GM12878 (cell line): ENCODE measurements around the gene EEF1AKMT3. TPM values are rescaled to one million over a fixed set of nuclear protein-coding genes. Genes with fewer than 3 reads are reported as not detected.

Experiments
- ATAC-seq: fragments of 200-7000 bp; cut with Tn5 transposase; 3 replicates; pipeline ENCODE4 v1.9.1; 2020; ENCODE audit warnings: mild to moderate bottlenecking, moderate library complexity
- BruUV-seq: library from RNA; stranded (reverse); fragments of 400-500 nt; replicated peaks from 2 replicates; lab custom pipeline; 2021; lab: Mats Ljungman, UMichigan
- CTCF ChIA-PET: fragments of 300-600 bp; sonication (Branson Sonifier 250); formaldehyde crosslinking; extraction: SDS; loops from one replicate; lab custom pipeline; 2021; ENCODE audit warnings: inconsistent platforms; lab: Yijun Ruan, JAX
- POLR2A ChIA-PET: fragments of 350-600 bp; formaldehyde crosslinking; extraction: SDS; loops from one replicate; lab custom pipeline; 2021; ENCODE audit warnings: inconsistent platforms; lab: Charles Lee
- RAD21 ChIA-PET: fragments of 300-600 bp; sonication (Branson Sonifier 250); formaldehyde crosslinking; loops from one replicate; lab custom pipeline; 2023; ENCODE audit warnings: antibody characterized with exemption; ENCODE audit not compliant: unreplicated experiment; lab: Charles Lee
- SMC1A ChIA-PET: fragments of 300-600 bp; sonication (Branson Sonifier 250); formaldehyde crosslinking; loops from one replicate; lab custom pipeline; 2023; ENCODE audit not compliant: unreplicated experiment, uncharacterized antibody; lab: Charles Lee
- DNase-seq: peaks from one replicate; pipeline ENCODE4 v3.0.0-alpha.2; 2011; ENCODE audit warnings: low read depth, low spot score
- FAIRE-seq: peaks from 3 replicates; lab custom pipeline; 2011; peaks lifted over from hg19 to GRCh38; lab: Jason Lieb, UNC
- H2AFZ ChIP-seq: 2 replicates; pipeline ENCODE4 v1.6.0; 2011; ENCODE audit warnings: low read depth, low read length, control low read depth; ENCODE audit not compliant: control insufficient read depth
- H3K27ac ChIP-seq: 2 replicates; pipeline ENCODE4 v1.5.1; 2011; ENCODE audit warnings: control low read depth; ENCODE audit not compliant: control insufficient read depth, insufficient read depth
- H3K27me3 ChIP-seq, 2 experiments: replicated peaks in 1 of 2; 2 replicates each; pipeline versions ENCODE4 v1.6.0 to v1.6.1; 2011; ENCODE audit warnings: low read length in 1 of 2; ENCODE audit not compliant: control insufficient read depth in 2 of 2, insufficient read depth in 2 of 2
- H3K36me3 ChIP-seq, 2 experiments: 2 replicates each; pipeline ENCODE4 v1.5.1; 2011; ENCODE audit warnings: low read length in 1 of 2; ENCODE audit not compliant: control insufficient read depth in 2 of 2, insufficient read depth in 2 of 2
- H3K4me1 ChIP-seq: 2 replicates; pipeline ENCODE4 v1.6.1; 2011; ENCODE audit warnings: mild to moderate bottlenecking, low read length, moderate library complexity, mixed read lengths; ENCODE audit not compliant: control insufficient read depth, insufficient read depth
- H3K4me2 ChIP-seq: 2 replicates; pipeline ENCODE4 v1.6.0; 2011; ENCODE audit warnings: control low read depth; ENCODE audit not compliant: control insufficient read depth, insufficient read depth
- H3K4me3 ChIP-seq: fragments of 200-600 bp; sonication (generic); 2 replicates; pipeline ENCODE4 v1.5.1; 2016
- H3K79me2 ChIP-seq: 2 replicates; pipeline ENCODE4 v1.6.0; 2011; ENCODE audit warnings: low read length; ENCODE audit not compliant: control insufficient read depth, insufficient read depth
- H3K9ac ChIP-seq: 2 replicates; pipeline ENCODE4 v1.8.0; 2011; ENCODE audit warnings: low read length, control low read depth, mixed read lengths; ENCODE audit not compliant: control insufficient read depth, insufficient read depth
- H3K9me3 ChIP-seq: replicated peaks from 3 replicates; pipeline ENCODE4 v1.5.1; 2011; ENCODE audit warnings: mild to moderate bottlenecking, low read length; ENCODE audit not compliant: control insufficient read depth, insufficient read depth
- H4K20me1 ChIP-seq: 2 replicates; pipeline ENCODE4 v1.6.0; 2011; ENCODE audit not compliant: control insufficient read depth, insufficient read depth
- CHD1 ChIP-seq: IDR thresholded peaks from 2 replicates; pipeline ENCODE4 v1.6.1; 2012; ENCODE audit warnings: low read depth, low read length, improper control_type of control experiment
- GATAD2B ChIP-seq: fragments of 450-650 bp; conservative IDR thresholded peaks from 2 replicates; pipeline ENCODE4 v1.6.1; 2017; ENCODE audit warnings: low read depth, mild to moderate bottlenecking, moderate library complexity
- IKZF1 ChIP-seq: fragments of 450-650 bp; conservative IDR thresholded peaks from 2 replicates; pipeline ENCODE4 v1.6.1; 2017; ENCODE audit warnings: antibody characterized with exemption, mild to moderate bottlenecking
- JUND ChIP-seq: IDR thresholded peaks from 2 replicates; pipeline ENCODE4 v1.6.1; 2012; ENCODE audit warnings: low read depth, mild to moderate bottlenecking, low read length, improper control_type of control experiment, moderate library complexity
- KDM1A ChIP-seq: fragments of 200-600 bp; sonication (generic); IDR thresholded peaks from 2 replicates; pipeline ENCODE4 v1.6.1; 2016; ENCODE audit warnings: borderline replicate concordance
- MAX ChIP-seq: IDR thresholded peaks from 2 replicates; pipeline ENCODE4 v1.6.1; 2012; ENCODE audit warnings: low read depth, low read length, improper control_type of control experiment
- POU2F2 ChIP-seq: IDR thresholded peaks from 3 replicates; pipeline ENCODE4 v1.6.1; 2011; ENCODE audit warnings: low read depth, mild to moderate bottlenecking, low read length, borderline replicate concordance
- RAD21 ChIP-seq: IDR thresholded peaks from 2 replicates; pipeline ENCODE4 v1.6.1; 2011; ENCODE audit warnings: mild to moderate bottlenecking, low read depth, low read length, moderate library complexity; ENCODE audit not compliant: insufficient read depth
- RUNX3 ChIP-seq: IDR thresholded peaks from 2 replicates; pipeline ENCODE4 v1.6.1; 2012; ENCODE audit warnings: low read length, inconsistent platforms
- SMC3 ChIP-seq: IDR thresholded peaks from 2 replicates; pipeline ENCODE4 v1.6.1; 2011; ENCODE audit warnings: low read length, improper control_type of control experiment, borderline replicate concordance
- ZBED1 ChIP-seq: IDR thresholded peaks from 2 replicates; pipeline ENCODE4 v1.6.1; 2016; ENCODE audit warnings: borderline replicate concordance
- ZNF274 ChIP-seq: IDR thresholded peaks from one replicate; pipeline ENCODE4 v1.8.0; 2011; ENCODE audit not compliant: insufficient read length, insufficient read depth
- WGBS: methylation state at CpG from one replicate; pipeline ENCODE4 v1.1.6; 2016; ENCODE audit warnings: low lambda C conversion rate; ENCODE audit not compliant: insufficient replicate concordance, insufficient coverage; ENCODE audit errors: missing lambda C conversion rate; 5-methylcytosine and 5-hydroxymethylcytosine counted together
- in situ Hi-C: fragments of 300-500 bp; cut with MboI; formaldehyde crosslinking; loops from 9 replicates; pipeline ENCODE4 v1.14.3; 2018; ENCODE audit warnings: mixed read lengths
- intact Hi-C: fragments of 100-400 bp; cut with micrococcal nuclease; formaldehyde crosslinking; loops from one replicate; pipeline ENCODE4 v1.14.2; 2022; ENCODE audit not compliant: unreplicated experiment
- polyA plus RNA-seq, 11 experiments: library from polyadenylated mRNA; depleted of rRNA in 4 of 11; unstranded in 6 of 11; stranded (reverse) in 5 of 11; fragments of >200 nt; fragmentation: Nextera tagmentation in 4 of 11; fragmentation: Illumina TruSeq in 1 of 11; extraction: Ambion mirVana in 4 of 11; extraction: Trizol in 1 of 11; gene quantifications; 1 replicate in 1 of 11; 2 replicates in 10 of 11; pipeline versions ENCODE4 v1.2.1 to v1.2.3, GENCODE V29; 2011 to 2016; ENCODE audit warnings: inconsistent platforms in 2 of 11, missing spikeins in 2 of 11, low read depth in 1 of 11
- total RNA-seq, 4 experiments: library from RNA; depleted of rRNA in 3 of 4; stranded (reverse); fragments of >200 nt in 3 of 4; fragmentation: Illumina TruSeq in 1 of 4; extraction: Trizol in 1 of 4; gene quantifications; 2 replicates each; pipeline versions ENCODE4 v1.2.1 to v1.2.3, GENCODE V29; 2013 to 2021
- TF ChIP-seq, protein P1 (sequence below): IDR thresholded peaks from 2 replicates; pipeline ENCODE4 v1.6.1; 2011; ENCODE audit warnings: low read depth, low read length, improper control_type of control experiment, borderline replicate concordance
- TF ChIP-seq, protein P2 (sequence below): fragments of 450-650 bp; IDR thresholded peaks from 2 replicates; pipeline ENCODE4 v1.6.1; 2017; ENCODE audit warnings: mild to moderate bottlenecking, moderate library complexity
- TF ChIP-seq, protein P3 (sequence below), 3 experiments: IDR thresholded peaks in 2 of 3; conservative IDR thresholded peaks in 1 of 3; 2 replicates each; pipeline ENCODE4 v1.5.1; 2011; ENCODE audit warnings: low read depth in 3 of 3, low read length in 3 of 3, mild to moderate bottlenecking in 3 of 3, control low read depth in 2 of 3, moderate library complexity in 2 of 3, inconsistent platforms in 1 of 3, mixed read lengths in 1 of 3; ENCODE audit not compliant: control insufficient read depth in 2 of 3, insufficient read depth in 1 of 3; ENCODE audit errors: extremely low read depth in 1 of 3

The EEF1AKMT3 gene
- total and polyA plus RNA-seq, 10 of the 15 experiments (the other 5 are each of a cell fraction or from before 2014, with no cell fraction given): 1.2 to 8.2 (median 3.5) TPM

DNA sequence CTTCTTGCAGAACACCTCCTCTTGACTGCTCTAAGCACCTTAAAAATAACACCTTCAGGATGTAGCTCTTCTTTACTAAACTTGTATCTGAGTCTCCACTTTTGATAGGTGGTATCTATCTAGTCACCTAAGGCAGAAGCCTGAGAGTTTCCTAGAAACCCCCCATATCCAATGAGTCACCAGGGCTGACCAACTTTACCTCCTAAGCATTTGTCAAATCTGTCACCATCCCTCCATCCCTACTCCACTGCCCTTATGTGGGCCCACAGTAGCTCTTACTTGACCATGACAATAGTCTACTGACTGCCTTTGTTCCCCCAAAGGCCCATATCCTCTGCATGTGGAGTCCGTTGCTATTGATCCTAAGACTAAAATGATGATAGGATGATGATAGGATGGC is 30.2 kb downstream of the EEF1AKMT3 start (continued):
- TF ChIP-seq KDM1A: no peak
- no peak for TF ChIP-seq RUNX3

- POLR2A ChIA-PET: no interaction called here
- FAIRE-seq (peak; percentile 47), ATAC-seq (peak; percentile 74), DNase-seq (no peak)
- no peaks in the 10 kb centered on the region for H3K79me2 ChIP-seq
- peaks cover 0 to 5% of the 10 kb centered on the region in 2 experiments; a peak in 3 of 4 replicates for H3K36me3 ChIP-seq
- no peak overlapping the region for H3K4me2 ChIP-seq
- no TSS peak for BruUV-seq
- no peak overlapping the region for H3K4me3 ChIP-seq
- SMC1A ChIA-PET: interaction anchor here (1.0 to 3.1 kb wide), 9 partner anchors 8 to 100 kb away, joined by 3 to 22 read pairs (median 6); no protein-coding TSS in a partner anchor
- no peaks in the 10 kb centered on the region for H4K20me1 ChIP-seq
- H2AFZ ChIP-seq: no peak overlapping the region
- CTCF ChIA-PET: interaction anchor here (0.6 to 9.5 kb wide), 27 partner anchors 9 to 368 kb away, joined by 3 to 87 read pairs (median 4); partner anchors contain the start of genes AVIL and TSFM
- in situ Hi-C loops (no loop called here), intact Hi-C loops (loop anchor here (1.0 kb wide), 1 partner anchor 102 kb away; no protein-coding TSS in a partner anchor)
- 68% methylated on average over 9 of the region's 9 CpGs for WGBS
- no peak overlapping the region for H3K9ac ChIP-seq
- no peaks in the 10 kb centered on the region for H3K27me3 ChIP-seq
- no peaks in the 10 kb centered on the region for H3K9me3 ChIP-seq
- H3K4me1 ChIP-seq: no peaks in the 10 kb centered on the region
- H3K27ac ChIP-seq: no peak overlapping the region
- RAD21 ChIA-PET: interaction anchor here (1.2 to 2.5 kb wide), 5 partner anchors 93 to 111 kb away, joined by 3 to 14 read pairs (median 8); no protein-coding TSS in a partner anchor
- TF ChIP-seq IKZF1 (no peak), JUND (no peak), CHD1 (no peak), ZNF274 (no peak), POU2F2 (no peak), SMC3 (peak; percentile 63), ZBED1 (no peak), MAX (no peak), GATAD2B (no peak), RAD21 (peak; percentile 61)
- TF ChIP-seq, protein P1, sequence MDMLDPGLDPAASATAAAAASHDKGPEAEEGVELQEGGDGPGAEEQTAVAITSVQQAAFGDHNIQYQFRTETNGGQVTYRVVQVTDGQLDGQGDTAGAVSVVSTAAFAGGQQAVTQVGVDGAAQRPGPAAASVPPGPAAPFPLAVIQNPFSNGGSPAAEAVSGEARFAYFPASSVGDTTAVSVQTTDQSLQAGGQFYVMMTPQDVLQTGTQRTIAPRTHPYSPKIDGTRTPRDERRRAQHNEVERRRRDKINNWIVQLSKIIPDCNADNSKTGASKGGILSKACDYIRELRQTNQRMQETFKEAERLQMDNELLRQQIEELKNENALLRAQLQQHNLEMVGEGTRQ: no peak
- TF ChIP-seq, protein P2, sequence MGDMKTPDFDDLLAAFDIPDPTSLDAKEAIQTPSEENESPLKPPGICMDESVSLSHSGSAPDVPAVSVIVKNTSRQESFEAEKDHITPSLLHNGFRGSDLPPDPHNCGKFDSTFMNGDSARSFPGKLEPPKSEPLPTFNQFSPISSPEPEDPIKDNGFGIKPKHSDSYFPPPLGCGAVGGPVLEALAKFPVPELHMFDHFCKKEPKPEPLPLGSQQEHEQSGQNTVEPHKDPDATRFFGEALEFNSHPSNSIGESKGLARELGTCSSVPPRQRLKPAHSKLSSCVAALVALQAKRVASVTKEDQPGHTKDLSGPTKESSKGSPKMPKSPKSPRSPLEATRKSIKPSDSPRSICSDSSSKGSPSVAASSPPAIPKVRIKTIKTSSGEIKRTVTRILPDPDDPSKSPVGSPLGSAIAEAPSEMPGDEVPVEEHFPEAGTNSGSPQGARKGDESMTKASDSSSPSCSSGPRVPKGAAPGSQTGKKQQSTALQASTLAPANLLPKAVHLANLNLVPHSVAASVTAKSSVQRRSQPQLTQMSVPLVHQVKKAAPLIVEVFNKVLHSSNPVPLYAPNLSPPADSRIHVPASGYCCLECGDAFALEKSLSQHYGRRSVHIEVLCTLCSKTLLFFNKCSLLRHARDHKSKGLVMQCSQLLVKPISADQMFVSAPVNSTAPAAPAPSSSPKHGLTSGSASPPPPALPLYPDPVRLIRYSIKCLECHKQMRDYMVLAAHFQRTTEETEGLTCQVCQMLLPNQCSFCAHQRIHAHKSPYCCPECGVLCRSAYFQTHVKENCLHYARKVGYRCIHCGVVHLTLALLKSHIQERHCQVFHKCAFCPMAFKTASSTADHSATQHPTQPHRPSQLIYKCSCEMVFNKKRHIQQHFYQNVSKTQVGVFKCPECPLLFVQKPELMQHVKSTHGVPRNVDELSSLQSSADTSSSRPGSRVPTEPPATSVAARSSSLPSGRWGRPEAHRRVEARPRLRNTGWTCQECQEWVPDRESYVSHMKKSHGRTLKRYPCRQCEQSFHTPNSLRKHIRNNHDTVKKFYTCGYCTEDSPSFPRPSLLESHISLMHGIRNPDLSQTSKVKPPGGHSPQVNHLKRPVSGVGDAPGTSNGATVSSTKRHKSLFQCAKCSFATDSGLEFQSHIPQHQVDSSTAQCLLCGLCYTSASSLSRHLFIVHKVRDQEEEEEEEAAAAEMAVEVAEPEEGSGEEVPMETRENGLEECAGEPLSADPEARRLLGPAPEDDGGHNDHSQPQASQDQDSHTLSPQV: no peak
- TF ChIP-seq, protein P3, sequence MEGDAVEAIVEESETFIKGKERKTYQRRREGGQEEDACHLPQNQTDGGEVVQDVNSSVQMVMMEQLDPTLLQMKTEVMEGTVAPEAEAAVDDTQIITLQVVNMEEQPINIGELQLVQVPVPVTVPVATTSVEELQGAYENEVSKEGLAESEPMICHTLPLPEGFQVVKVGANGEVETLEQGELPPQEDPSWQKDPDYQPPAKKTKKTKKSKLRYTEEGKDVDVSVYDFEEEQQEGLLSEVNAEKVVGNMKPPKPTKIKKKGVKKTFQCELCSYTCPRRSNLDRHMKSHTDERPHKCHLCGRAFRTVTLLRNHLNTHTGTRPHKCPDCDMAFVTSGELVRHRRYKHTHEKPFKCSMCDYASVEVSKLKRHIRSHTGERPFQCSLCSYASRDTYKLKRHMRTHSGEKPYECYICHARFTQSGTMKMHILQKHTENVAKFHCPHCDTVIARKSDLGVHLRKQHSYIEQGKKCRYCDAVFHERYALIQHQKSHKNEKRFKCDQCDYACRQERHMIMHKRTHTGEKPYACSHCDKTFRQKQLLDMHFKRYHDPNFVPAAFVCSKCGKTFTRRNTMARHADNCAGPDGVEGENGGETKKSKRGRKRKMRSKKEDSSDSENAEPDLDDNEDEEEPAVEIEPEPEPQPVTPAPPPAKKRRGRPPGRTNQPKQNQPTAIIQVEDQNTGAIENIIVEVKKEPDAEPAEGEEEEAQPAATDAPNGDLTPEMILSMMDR (IDR thresholded peaks at IDR 0.05 in 2 of 3, conservative IDR thresholded peaks at IDR 0.05 in 1 of 3; ENCODE audit: control insufficient read depth in 2 of 3, extremely low read depth in 1 of 3, insufficient read depth in 1 of 3, low read depth in 3 of 3, low read length in 3 of 3): peak; percentile 65 to 82 (median 74)
Observed at GRCh38 chr12:57803319-57803893, 31.0 kb downstream of the EEF1AKMT3 start.
